Prostate gland (tissue), 2 donors: ENCODE data around the gene ARPIN.

Source experiments
- CTCF ChIP-seq, 4 experiments: fragments of 200-600 bp in 2 of 4; fragments of 450-650 bp in 2 of 4; sonication (generic) in 2 of 4; IDR thresholded peaks; 1 replicate in 3 of 4; 2 replicates in 1 of 4; pipeline ENCODE4 v1.5.1; 2016 to 2019; ENCODE audit warnings: antibody characterized with exemption in 4 of 4, mild to moderate bottlenecking in 2 of 4, moderate library complexity in 2 of 4
- POLR2A ChIP-seq: fragments of 450-650 bp; IDR thresholded peaks from one replicate; pipeline ENCODE4 v1.6.1; 2016; ENCODE audit warnings: antibody characterized with exemption, mild to moderate bottlenecking
- POLR2AphosphoS5 ChIP-seq: sonication (generic); formaldehyde crosslinking; IDR thresholded peaks from one replicate; pipeline ENCODE4 v1.6.1; 2017; ENCODE audit warnings: antibody characterized with exemption

- TF ChIP-seq CTCF (IDR thresholded peaks at IDR 0.05): no peak
- TF ChIP-seq POLR2AphosphoS5: no peak
- no peak for TF ChIP-seq POLR2A
These were observed 34.6 kb upstream of the ARPIN start for GRCh38 chr15:89947385-89947784.
